Measurements from ENCODE around the gene KRT78.
"Not testable (repeated sequence)": the region's sequence is repeated elsewhere in the genome, so short reads cannot be mapped to it uniquely, and the experiment has no call there.

The KRT78 gene

DNA sequence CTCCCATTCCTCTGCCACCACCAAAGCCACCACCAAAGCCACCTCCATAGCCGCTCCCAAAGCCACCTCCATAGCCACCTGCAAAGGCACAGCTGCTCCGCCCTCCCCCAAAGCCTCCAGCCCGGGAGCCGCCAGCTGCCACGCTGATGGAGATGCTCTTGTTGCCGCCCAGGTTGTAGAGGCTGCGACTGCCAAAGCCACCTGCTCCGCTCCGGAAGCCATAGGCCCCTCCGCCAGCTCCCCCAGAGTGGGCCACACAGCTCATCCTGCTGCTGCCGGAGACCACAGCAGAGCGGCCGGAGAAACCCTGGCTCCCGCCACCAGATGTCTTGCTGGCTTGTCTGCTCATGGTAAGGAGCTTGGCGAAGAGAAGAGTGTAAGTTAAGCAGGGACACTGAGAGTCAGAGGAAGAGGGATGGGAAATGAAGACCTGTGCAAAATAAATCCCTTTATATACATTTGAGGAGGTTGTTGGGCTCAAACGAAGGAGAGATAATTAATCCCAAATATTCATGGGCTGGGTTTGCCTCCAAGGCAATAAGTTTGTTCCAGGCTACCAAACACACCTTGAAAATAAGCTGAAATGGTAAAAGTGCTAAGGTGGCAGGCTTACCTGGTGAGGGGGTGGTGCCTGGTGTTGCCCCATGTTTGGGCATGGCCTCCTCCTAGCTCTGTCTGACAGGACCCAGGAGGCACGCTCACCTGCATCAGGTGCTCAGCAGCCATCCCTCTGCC is 52.9 kb downstream of the KRT78 start, which contains the start of gene KRT3:
Gene KRT3, minus strand, starts transcription at position 424 of the 735 bp plus-strand sequence. Its CDS starts 75 bp downstream, at position 349.
- Histone ChIP-seq H3K27me3 (replicated peaks; ENCODE audit: control insufficient read depth, insufficient read depth, low read length, poor library complexity, severe bottlenecking) (no peaks in the 10 kb centered on the region), H3K4me1 (ENCODE audit: control insufficient read depth, insufficient read depth, low read length, poor library complexity, severe bottlenecking) (no peaks in the 10 kb centered on the region), H3K4me3 (ENCODE audit: insufficient read depth, low read depth, low read length, poor library complexity, severe bottlenecking) (no peak within 1 kb of the TSS), H3K36me3 (ENCODE audit: control insufficient read depth, insufficient read depth, low read length) (no peaks in the 10 kb centered on the region), H3K9me3 (ENCODE audit: control insufficient read depth, low read length) (no peaks in the 10 kb centered on the region), H3K27ac (ENCODE audit: insufficient read depth, low read length, poor library complexity, severe bottlenecking) (no peak within 1 kb of the TSS)
- DNase-seq = no peak

DNA sequence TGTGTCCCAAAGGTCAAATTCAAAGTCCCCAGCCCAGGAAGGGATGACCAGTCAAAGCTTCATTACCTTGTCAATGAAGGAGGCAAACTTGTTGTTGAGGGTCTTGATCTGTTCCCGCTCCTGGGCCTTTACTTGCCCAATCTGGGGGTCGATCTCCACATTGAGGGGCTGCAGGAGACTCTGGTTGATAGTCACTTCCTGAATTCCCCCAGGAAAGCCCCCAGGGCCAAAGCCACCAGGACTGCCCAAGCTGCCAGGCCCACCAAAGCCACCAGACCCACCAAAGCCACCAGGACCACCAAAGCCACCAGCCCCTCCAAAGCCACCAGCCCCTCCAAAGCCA is 53.5 kb downstream of the KRT78 start:
- not testable (repeated sequence) for H3K36me3 ChIP-seq (ENCODE audit: control insufficient read depth, insufficient read depth, low read length); DNase-seq; H3K9me3 ChIP-seq (ENCODE audit: control insufficient read depth, low read length); H3K4me3 ChIP-seq (ENCODE audit: insufficient read depth, low read depth, low read length, poor library complexity, severe bottlenecking); H3K27ac ChIP-seq (ENCODE audit: insufficient read depth, low read length, poor library complexity, severe bottlenecking); H3K4me1 ChIP-seq (ENCODE audit: control insufficient read depth, insufficient read depth, low read length, poor library complexity, severe bottlenecking); H3K27me3 ChIP-seq (replicated peaks; ENCODE audit: control insufficient read depth, insufficient read depth, low read length, poor library complexity, severe bottlenecking)

- H3K9me3 ChIP-seq (ENCODE audit: control insufficient read depth, low read length) = no peaks in the 10 kb centered on the region
- no peaks in the 10 kb centered on the region for H3K4me1 ChIP-seq (ENCODE audit: control insufficient read depth, insufficient read depth, low read length, poor library complexity, severe bottlenecking)
- no peak overlapping the region for H3K27ac ChIP-seq (ENCODE audit: insufficient read depth, low read length, poor library complexity, severe bottlenecking)
- H3K36me3 ChIP-seq (ENCODE audit: control insufficient read depth, insufficient read depth, low read length) = no peaks in the 10 kb centered on the region
- DNase-seq = no peak
- H3K27me3 ChIP-seq (replicated peaks; ENCODE audit: control insufficient read depth, insufficient read depth, low read length, poor library complexity, severe bottlenecking) = no peaks in the 10 kb centered on the region
- no peak overlapping the region for H3K4me3 ChIP-seq (ENCODE audit: insufficient read depth, low read depth, low read length, poor library complexity, severe bottlenecking)
These were observed 54.1 kb downstream of the KRT78 start for GRCh38 chr12:52794479-52795331.

GRCh38 chr12:52792185-52793029 is 56.4 kb downstream of the KRT78 start:
- Histone ChIP-seq H3K36me3 (ENCODE audit: control insufficient read depth, insufficient read depth, low read length) (no peaks in the 10 kb centered on the region), H3K4me1 (ENCODE audit: control insufficient read depth, insufficient read depth, low read length, poor library complexity, severe bottlenecking) (no peaks in the 10 kb centered on the region), H3K27ac (ENCODE audit: insufficient read depth, low read length, poor library complexity, severe bottlenecking) (no peak overlapping the region), H3K9me3 (ENCODE audit: control insufficient read depth, low read length) (no peaks in the 10 kb centered on the region), H3K4me3 (ENCODE audit: insufficient read depth, low read depth, low read length, poor library complexity, severe bottlenecking) (no peak overlapping the region), H3K27me3 (replicated peaks; ENCODE audit: control insufficient read depth, insufficient read depth, low read length, poor library complexity, severe bottlenecking) (no peaks in the 10 kb centered on the region)
- DNase-seq = no peak

DNA sequence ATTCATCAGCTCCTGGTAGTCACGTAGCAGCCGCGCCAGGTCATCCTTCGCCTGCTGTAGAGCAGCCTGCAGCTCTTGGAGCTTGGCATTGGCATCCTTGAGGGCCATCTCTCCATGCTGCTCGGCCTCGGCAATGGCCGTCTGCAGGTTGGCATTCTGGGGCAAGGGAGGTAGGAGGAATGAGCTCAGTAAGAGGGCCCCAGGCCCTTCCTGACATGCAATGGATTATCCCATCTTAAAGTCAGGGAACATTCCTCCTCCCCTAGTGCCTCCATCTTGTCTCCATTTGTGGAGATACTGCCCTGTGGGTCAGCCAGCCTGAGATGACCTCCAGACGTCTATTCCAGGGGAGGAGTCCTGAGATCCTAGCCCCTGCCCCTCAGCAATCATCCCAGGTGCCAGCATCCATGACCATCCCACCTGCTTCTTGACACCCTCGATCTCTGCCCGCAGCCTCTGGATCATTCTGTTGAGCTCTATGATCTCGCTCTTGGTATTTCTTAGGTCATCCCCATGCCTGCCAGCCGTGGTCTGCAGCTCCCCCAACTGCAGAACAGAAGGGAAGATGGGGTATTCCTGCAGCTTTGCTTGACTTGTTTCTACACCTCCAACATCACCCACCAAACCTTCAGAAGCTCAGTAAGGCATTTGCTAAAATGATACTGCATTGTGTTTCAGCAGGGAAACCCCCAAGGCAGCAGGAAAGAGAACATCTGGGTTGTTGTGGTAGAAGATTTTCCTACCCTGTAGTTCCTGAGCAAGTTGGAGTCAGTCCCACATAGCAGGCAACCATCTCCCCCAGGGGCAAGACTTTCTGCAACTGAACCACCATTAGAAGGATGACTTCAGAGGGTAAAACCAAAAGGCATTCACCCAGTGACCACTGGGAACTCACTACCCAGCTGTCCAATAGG is 57.3 kb downstream of the KRT78 start:
- Histone ChIP-seq H3K27ac (ENCODE audit: insufficient read depth, low read length, poor library complexity, severe bottlenecking) (no peak overlapping the region), H3K9me3 (ENCODE audit: control insufficient read depth, low read length) (no peaks in the 10 kb centered on the region), H3K27me3 (replicated peaks; ENCODE audit: control insufficient read depth, insufficient read depth, low read length, poor library complexity, severe bottlenecking) (no peaks in the 10 kb centered on the region), H3K4me1 (ENCODE audit: control insufficient read depth, insufficient read depth, low read length, poor library complexity, severe bottlenecking) (no peaks in the 10 kb centered on the region), H3K36me3 (ENCODE audit: control insufficient read depth, insufficient read depth, low read length) (no peaks in the 10 kb centered on the region), H3K4me3 (ENCODE audit: insufficient read depth, low read depth, low read length, poor library complexity, severe bottlenecking) (no peak overlapping the region)
- DNase-seq = no peak

DNA sequence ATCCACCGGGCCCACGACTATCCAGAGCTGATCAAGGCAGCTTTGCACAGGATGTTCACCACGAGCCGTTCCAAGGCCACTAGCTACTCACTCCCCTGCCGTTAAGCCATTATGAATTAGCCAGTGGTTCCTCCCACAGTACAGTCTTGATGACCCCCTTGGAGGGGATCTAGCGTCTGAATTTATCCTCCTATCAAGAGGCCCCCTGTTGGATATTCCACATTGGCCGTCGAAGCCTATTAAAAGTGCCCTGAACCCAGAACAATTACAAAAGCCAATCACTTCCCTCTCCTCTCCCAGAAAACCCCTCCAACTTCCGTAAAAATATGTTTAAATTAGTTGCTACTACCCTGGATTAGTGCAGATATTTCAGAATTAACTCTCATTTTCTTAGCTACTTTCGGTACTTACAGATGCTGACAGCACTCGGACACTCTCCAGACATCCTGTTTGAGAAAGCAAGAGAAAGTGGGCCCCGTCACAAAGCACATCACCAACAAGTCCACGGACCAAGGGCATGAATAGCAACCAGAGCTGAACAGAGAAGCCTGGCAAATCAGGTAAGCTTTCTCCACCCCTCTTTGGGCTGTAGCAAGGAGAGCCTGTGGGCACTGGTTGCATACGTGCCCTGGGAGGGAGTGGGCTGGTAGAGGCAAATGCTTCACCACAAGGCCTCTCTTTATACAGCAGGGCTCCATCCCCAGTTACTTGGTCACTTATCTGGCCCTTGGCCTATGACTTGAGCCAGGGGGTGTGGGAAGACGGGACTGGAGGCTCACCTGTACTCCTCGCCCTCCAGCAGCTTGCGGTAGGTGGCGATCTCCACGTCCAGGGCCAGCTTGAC is 58.1 kb downstream of the KRT78 start:
- DNase-seq = no peak
- H3K4me1 ChIP-seq (ENCODE audit: control insufficient read depth, insufficient read depth, low read length, poor library complexity, severe bottlenecking) = no peaks in the 10 kb centered on the region
- no peak overlapping the region for H3K4me3 ChIP-seq (ENCODE audit: insufficient read depth, low read depth, low read length, poor library complexity, severe bottlenecking)
- H3K27ac ChIP-seq (ENCODE audit: insufficient read depth, low read length, poor library complexity, severe bottlenecking) = no peak overlapping the region
- H3K27me3 ChIP-seq (replicated peaks; ENCODE audit: control insufficient read depth, insufficient read depth, low read length, poor library complexity, severe bottlenecking) = no peaks in the 10 kb centered on the region
- no peaks in the 10 kb centered on the region for H3K9me3 ChIP-seq (ENCODE audit: control insufficient read depth, low read length)
- no peaks in the 10 kb centered on the region for H3K36me3 ChIP-seq (ENCODE audit: control insufficient read depth, insufficient read depth, low read length)

- no peak overlapping the region for H3K27ac ChIP-seq (ENCODE audit: insufficient read depth, low read length, poor library complexity, severe bottlenecking)
- no peaks in the 10 kb centered on the region for H3K36me3 ChIP-seq (ENCODE audit: control insufficient read depth, insufficient read depth, low read length)
- H3K27me3 ChIP-seq (replicated peaks; ENCODE audit: control insufficient read depth, insufficient read depth, low read length, poor library complexity, severe bottlenecking) = no peaks in the 10 kb centered on the region
- no peak for DNase-seq
- H3K9me3 ChIP-seq (ENCODE audit: control insufficient read depth, low read length) = no peaks in the 10 kb centered on the region
- no peak overlapping the region for H3K4me3 ChIP-seq (ENCODE audit: insufficient read depth, low read depth, low read length, poor library complexity, severe bottlenecking)
- no peaks in the 10 kb centered on the region for H3K4me1 ChIP-seq (ENCODE audit: control insufficient read depth, insufficient read depth, low read length, poor library complexity, severe bottlenecking)
These were observed 59.0 kb downstream of the KRT78 start for GRCh38 chr12:52789637-52790426.

DNA sequence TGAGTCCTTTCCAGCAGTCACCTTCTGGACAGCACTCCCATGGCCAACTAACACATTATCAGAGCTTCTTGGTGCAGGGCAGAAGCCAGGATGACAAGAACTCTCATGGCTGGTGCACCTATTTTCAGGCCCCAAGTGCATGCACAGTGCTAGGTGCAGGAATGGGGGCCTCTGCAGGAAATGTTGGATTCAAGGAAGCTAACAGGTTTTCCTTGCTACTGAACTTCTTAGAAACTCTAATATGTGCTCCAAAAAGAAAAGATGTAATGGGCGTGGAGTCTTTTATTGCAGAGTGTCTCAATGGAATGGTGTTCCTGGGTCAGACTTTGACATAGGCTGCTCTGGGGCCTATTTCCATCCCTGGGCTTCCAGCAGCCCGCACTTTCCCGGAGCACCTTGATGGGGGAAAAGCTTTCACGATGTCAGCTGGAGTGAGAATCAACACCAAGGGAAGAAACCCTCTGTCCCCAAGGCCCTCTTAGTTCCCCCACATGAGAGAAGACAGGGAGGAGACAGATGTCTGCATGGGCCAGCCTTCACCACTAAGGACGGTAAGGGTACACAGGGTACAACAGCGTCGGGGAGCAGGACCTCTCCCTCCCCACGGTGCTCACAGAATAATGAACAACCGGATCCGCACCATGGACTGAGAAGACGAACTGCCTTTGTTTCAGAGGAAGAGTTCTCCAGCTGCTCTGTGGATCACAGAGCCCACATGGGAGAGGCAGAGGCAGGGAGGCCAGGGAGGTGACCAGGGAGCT is 59.7 kb downstream of the KRT78 start:
- Histone ChIP-seq H3K4me1 (ENCODE audit: control insufficient read depth, insufficient read depth, low read length, poor library complexity, severe bottlenecking) (no peaks in the 10 kb centered on the region), H3K27me3 (replicated peaks; ENCODE audit: control insufficient read depth, insufficient read depth, low read length, poor library complexity, severe bottlenecking) (no peaks in the 10 kb centered on the region), H3K36me3 (ENCODE audit: control insufficient read depth, insufficient read depth, low read length) (no peaks in the 10 kb centered on the region), H3K27ac (ENCODE audit: insufficient read depth, low read length, poor library complexity, severe bottlenecking) (no peak overlapping the region), H3K4me3 (ENCODE audit: insufficient read depth, low read depth, low read length, poor library complexity, severe bottlenecking) (no peak overlapping the region), H3K9me3 (ENCODE audit: control insufficient read depth, low read length) (no peaks in the 10 kb centered on the region)
- no peak for DNase-seq

Data from effector memory CD4-positive, alpha-beta T cell (primary cell).